GM12878 (cell line): ENCODE data around the gene SLC24A3.

Experiments
- CREM ChIP-seq: IDR thresholded peaks from 2 replicates; pipeline ENCODE4 v1.6.1; 2014; ENCODE audit warnings: antibody characterized with exemption, low read depth
- CTCF ChIP-seq, 3 experiments: IDR thresholded peaks in 2 of 3; conservative IDR thresholded peaks in 1 of 3; 2 replicates each; pipeline ENCODE4 v1.5.1; 2011; ENCODE audit warnings: low read depth in 3 of 3, low read length in 3 of 3, mild to moderate bottlenecking in 3 of 3, control low read depth in 2 of 3, moderate library complexity in 2 of 3, inconsistent platforms in 1 of 3, mixed read lengths in 1 of 3; ENCODE audit not compliant: control insufficient read depth in 2 of 3, insufficient read depth in 1 of 3; ENCODE audit errors: extremely low read depth in 1 of 3
- ESRRA ChIP-seq: IDR thresholded peaks from 2 replicates; pipeline ENCODE4 v1.6.1; 2012; ENCODE audit warnings: mild to moderate bottlenecking, low read length, improper control_type of control experiment
- JUND ChIP-seq: IDR thresholded peaks from 2 replicates; pipeline ENCODE4 v1.6.1; 2012; ENCODE audit warnings: low read depth, mild to moderate bottlenecking, low read length, improper control_type of control experiment, moderate library complexity

GRCh38 chr20:19566226-19566945 is 353.9 kb downstream of the SLC24A3 start:
- TF ChIP-seq CTCF (IDR thresholded peaks at IDR 0.05 in 2 of 3, conservative IDR thresholded peaks at IDR 0.05 in 1 of 3; ENCODE audit: control insufficient read depth in 2 of 3, extremely low read depth in 1 of 3, insufficient read depth in 1 of 3, low read depth in 3 of 3, low read length in 3 of 3) = no peak
- TF ChIP-seq JUND = no peak
- TF ChIP-seq ESRRA = no peak
- TF ChIP-seq CREM = no peak
